ENCODE data around the gene PINK1. TPM values are rescaled to one million over a fixed set of nuclear protein-coding genes. Genes with fewer than 3 reads are reported as not detected.
A peak's percentile ranks its signal among the peaks of the same experiment; 100 is the strongest.

PINK1 gene
- 10 to 100 TPM; 39.1 to 56.3 TPM for total RNA-seq
- polyA plus RNA-seq (ENCODE audit: insufficient read length in 6 of 6), result 10 to 100 TPM; 28.6 to 39.0 (median 33.8) TPM
- long read RNA-seq, donor 1, transcript PINK1-201 (8 exons, 2,660 nt), result major isoform, 17 of 359 reads
- long read RNA-seq, donor 1, partial matches to known transcripts, result 342 of 359 reads
- long read RNA-seq, donor 1, other reads (novel, unspliced or antisense), result 0 of 359 reads
- long read RNA-seq, donor 2, transcript PINK1-201 (8 exons, 2,660 nt), result major isoform, 12 of 283 reads
- long read RNA-seq, donor 2, partial matches to known transcripts, result 269 of 283 reads
- long read RNA-seq, donor 2, other reads (novel, unspliced or antisense), result 0 of 283 reads
- long read RNA-seq, donor 3, transcript PINK1-201 (8 exons, 2,660 nt), result major isoform, 17 of 224 reads
- long read RNA-seq, donor 3, partial matches to known transcripts, result 201 of 224 reads
- long read RNA-seq, donor 3, other reads (novel, unspliced or antisense), result 6 of 224 reads
- long read RNA-seq, donor 4, partial matches to known transcripts, result 3 of 7 reads
- long read RNA-seq, donor 4, other reads (novel, unspliced or antisense), result 3 of 7 reads
- long read RNA-seq, donor 5, transcript PINK1-201 (8 exons, 2,660 nt), result major isoform, 16 of 255 reads
- long read RNA-seq, donor 5, partial matches to known transcripts, result 237 of 255 reads
- long read RNA-seq, donor 5, other reads (novel, unspliced or antisense), result 0 of 255 reads
- long read RNA-seq, donor 6, transcript PINK1-201 (8 exons, 2,660 nt), result major isoform, 13 of 204 reads
- long read RNA-seq, donor 6, partial matches to known transcripts, result 190 of 204 reads
- long read RNA-seq, donor 6, other reads (novel, unspliced or antisense), result 0 of 204 reads
- long read RNA-seq, donor 7, transcript PINK1-201 (8 exons, 2,660 nt), result major isoform, 11 of 149 reads
- long read RNA-seq, donor 7, partial matches to known transcripts, result 138 of 149 reads
- long read RNA-seq, donor 7, other reads (novel, unspliced or antisense), result 0 of 149 reads
- long read RNA-seq, donor 8, transcript PINK1-201 (8 exons, 2,660 nt), result major isoform, 8 of 215 reads
- long read RNA-seq, donor 8, partial matches to known transcripts, result 207 of 215 reads
- long read RNA-seq, donor 8, other reads (novel, unspliced or antisense), result 0 of 215 reads
- long read RNA-seq, donor 9, result 0 reads
- long read RNA-seq, donor 10, transcript PINK1-201 (8 exons, 2,660 nt), result major isoform, 12 of 21 reads
- long read RNA-seq, donor 10, partial matches to known transcripts, result 7 of 21 reads
- long read RNA-seq, donor 10, other reads (novel, unspliced or antisense), result 1 of 21 reads
- long read RNA-seq, donor 11, transcript PINK1-201 (8 exons, 2,660 nt), result major isoform, 60 of 233 reads
- long read RNA-seq, donor 11, partial matches to known transcripts, result 171 of 233 reads
- long read RNA-seq, donor 11, other reads (novel, unspliced or antisense), result 0 of 233 reads
- long read RNA-seq, donor 12, transcript PINK1-201 (8 exons, 2,660 nt), result major isoform, 6 of 278 reads
- long read RNA-seq, donor 12, partial matches to known transcripts, result 271 of 278 reads
- long read RNA-seq, donor 12, other reads (novel, unspliced or antisense), result 0 of 278 reads

- Histone ChIP-seq H3K9me3 (peaks cover 0 to 4% of the 10 kb centered on the region in 2 donors), H3K27me3 (peaks cover 0 to 10% of the 10 kb centered on the region in 2 donors), H3K4me1 (peaks cover 0 to 15% of the 10 kb centered on the region in 2 donors), H3K36me3 (peaks cover 0 to 16% of the 10 kb centered on the region in 2 donors), H3K4me3 (peak within 1 kb of the TSS; percentile 90 to 96), H3K27ac (peak within 1 kb of the TSS; percentile 85 to 97)
- ATAC-seq (peak; percentile 97), DNase-seq (peak; percentile 60 to 96 (median 80))
- peak; percentile 98 to 99 for TF ChIP-seq CTCF (IDR thresholded peaks at IDR 0.05)
- intact Hi-C loops (cut with DNase I), result loop anchor here in 1 of 2 donors (10.0 kb wide), 1 partner anchor 59 kb away; no protein-coding TSS in a partner anchor
Observed at GRCh38 chr1:20633190-20634064, at the start of gene PINK1. Gene PINK1, plus strand, starts transcription at chr1:20633458. Its CDS starts 91 bp downstream, at chr1:20633549.

GRCh38 chr1:20584890-20585289 lies 48.4 kb upstream of the PINK1 start:
- DNase-seq (no peak), ATAC-seq (no peak)
- H3K36me3 ChIP-seq, result no peaks in the 10 kb centered on the region
- no peak for TF ChIP-seq CTCF (IDR thresholded peaks at IDR 0.05)
- peaks cover 5 to 19% of the 10 kb centered on the region in 2 donors for H3K4me1 ChIP-seq
- H3K4me3 ChIP-seq, result no peak overlapping the region
- intact Hi-C loops (cut with DNase I), result no loop called here
- H3K9me3 ChIP-seq, result no peaks in the 10 kb centered on the region
- H3K27me3 ChIP-seq, result peaks cover 4 to 28% of the 10 kb centered on the region in 2 donors
- H3K27ac ChIP-seq, result no peak overlapping the region

- Histone ChIP-seq H3K27me3 (peaks cover 4 to 45% of the 10 kb centered on the region in 2 donors), H3K4me3 (no peak overlapping the region), H3K9me3 (no peaks in the 10 kb centered on the region), H3K27ac (no peak overlapping the region), H3K36me3 (no peaks in the 10 kb centered on the region), H3K4me1 (peaks cover 5 to 28% of the 10 kb centered on the region in 2 donors)
- ATAC-seq, result no peak
- intact Hi-C loops (cut with DNase I), result no loop called here
- TF ChIP-seq CTCF (IDR thresholded peaks at IDR 0.05), result no peak
- no peak for DNase-seq
Observed at GRCh38 chr1:20586953-20587660, 46.2 kb upstream of the PINK1 start.

Measured in left lung (tissue), 14 donors.